Activated CD4-positive, alpha-beta T cell treated with anti-CD3 and anti-CD28 coated beads for 48 hours (primary cell): ENCODE data around the gene BPIFB4.
"Not testable (repeated sequence)": the region's sequence is repeated elsewhere in the genome, so short reads cannot be mapped to it uniquely, and the experiment has no call there.

Source experiments
- DNase-seq: peaks from one replicate; pipeline ENCODE4 v3.0.0-alpha.2; 2020

The BPIFB4 gene

DNA sequence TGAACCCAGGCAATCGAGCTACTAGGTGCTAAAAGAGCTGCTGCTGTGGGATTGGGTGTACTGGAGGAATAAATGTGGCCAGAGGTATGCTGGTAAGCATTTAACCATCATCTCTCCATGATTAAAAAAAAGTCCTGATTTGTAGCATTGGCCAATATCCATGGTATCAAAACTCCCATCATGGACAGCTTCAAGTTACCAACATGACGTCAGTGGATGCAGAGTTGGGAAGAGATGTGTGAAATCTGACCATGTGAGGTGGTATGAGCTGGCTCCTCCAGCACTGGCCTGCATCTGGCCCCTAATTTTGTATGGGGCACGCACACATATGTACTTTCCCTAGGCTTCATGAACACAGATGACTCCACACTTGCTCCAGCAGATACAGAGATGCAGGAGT lies 11.7 kb downstream of the BPIFB4 start:
- no peak for DNase-seq

DNA sequence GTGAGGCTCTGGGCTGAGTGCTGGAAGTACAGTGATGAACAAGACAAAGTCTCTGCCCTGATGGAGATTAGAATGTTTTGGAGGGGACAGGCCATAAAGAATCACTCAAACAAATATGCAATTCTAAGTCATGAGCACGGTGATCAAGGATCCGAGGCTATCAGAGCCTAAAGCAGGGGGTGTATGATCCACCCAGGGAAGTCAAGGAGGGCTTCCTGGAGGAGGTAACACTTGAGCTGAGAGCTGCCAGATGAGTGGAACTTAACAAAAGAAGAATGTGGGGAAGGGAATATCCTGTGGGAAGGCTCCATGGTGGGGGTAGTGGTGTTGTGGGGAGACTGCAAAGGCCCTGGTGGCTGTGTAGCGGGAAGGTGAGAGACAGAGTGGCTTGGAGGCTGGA lies 12.2 kb downstream of the BPIFB4 start:
- no peak for DNase-seq

- DNase-seq = no peak
Observed at GRCh38 chr20:33092361-33092760, 12.9 kb downstream of the BPIFB4 start.

GRCh38 chr20:33093074-33093473 lies 13.6 kb downstream of the BPIFB4 start:
- DNase-seq = no peak

GRCh38 chr20:33093582-33093981 lies 14.1 kb downstream of the BPIFB4 start:
- no peak for DNase-seq

- no peak for DNase-seq
Observed at GRCh38 chr20:33095249-33095648, 15.8 kb downstream of the BPIFB4 start.

GRCh38 chr20:33095902-33096584 lies 16.6 kb downstream of the BPIFB4 start:
- DNase-seq = peak; percentile 57

DNA sequence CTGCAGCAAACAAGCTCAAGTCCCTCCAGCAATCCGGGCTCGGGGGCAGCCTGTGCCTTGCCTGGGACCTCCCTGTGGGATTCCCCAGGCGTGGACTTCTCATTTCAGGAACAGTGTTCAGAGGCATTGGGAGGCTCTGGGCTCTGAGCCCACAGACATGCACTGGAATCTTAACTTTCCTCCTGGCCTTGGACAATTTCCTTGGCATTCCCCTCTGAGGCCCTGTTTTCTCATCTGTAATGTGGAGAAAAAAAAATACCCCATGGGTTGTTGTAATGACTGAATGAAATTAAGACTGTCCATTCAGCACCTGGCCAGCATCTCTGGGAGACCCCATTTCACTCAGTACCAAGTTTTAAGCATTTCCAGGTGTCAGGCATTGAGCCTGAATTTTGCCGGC lies 17.6 kb downstream of the BPIFB4 start:
- DNase-seq = no peak

GRCh38 chr20:33099843-33100538 lies 20.5 kb downstream of the BPIFB4 start:
- DNase-seq = peak; percentile 13

- DNase-seq = no peak
Observed at GRCh38 chr20:33103556-33103955, 24.1 kb downstream of the BPIFB4 start.

GRCh38 chr20:33104336-33104735 lies 24.9 kb downstream of the BPIFB4 start:
- DNase-seq = no peak

GRCh38 chr20:33105316-33105924 lies 26.0 kb downstream of the BPIFB4 start:
- no peak for DNase-seq

GRCh38 chr20:33106058-33106620 lies 26.7 kb downstream of the BPIFB4 start:
- DNase-seq = not testable (repeated sequence)

DNA sequence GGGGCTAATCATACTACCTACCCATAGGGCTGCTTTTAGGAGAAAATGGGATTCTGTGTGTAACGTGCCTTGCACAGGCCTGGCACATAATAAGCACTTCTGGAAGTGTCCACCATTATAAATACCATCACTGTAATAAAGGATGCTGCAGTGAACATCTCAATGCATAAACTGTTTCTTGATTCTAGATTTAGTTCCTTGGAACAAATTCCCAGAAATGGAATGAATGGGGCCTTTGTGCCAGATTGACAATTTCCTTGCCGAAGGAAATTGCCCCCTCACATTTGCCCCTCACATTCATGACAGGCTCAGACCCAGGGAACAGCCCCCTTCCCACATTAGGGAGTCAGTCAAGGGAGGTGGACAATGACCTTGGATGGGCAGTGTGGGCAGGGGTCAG lies 29.2 kb downstream of the BPIFB4 start:
- DNase-seq = no peak

DNA sequence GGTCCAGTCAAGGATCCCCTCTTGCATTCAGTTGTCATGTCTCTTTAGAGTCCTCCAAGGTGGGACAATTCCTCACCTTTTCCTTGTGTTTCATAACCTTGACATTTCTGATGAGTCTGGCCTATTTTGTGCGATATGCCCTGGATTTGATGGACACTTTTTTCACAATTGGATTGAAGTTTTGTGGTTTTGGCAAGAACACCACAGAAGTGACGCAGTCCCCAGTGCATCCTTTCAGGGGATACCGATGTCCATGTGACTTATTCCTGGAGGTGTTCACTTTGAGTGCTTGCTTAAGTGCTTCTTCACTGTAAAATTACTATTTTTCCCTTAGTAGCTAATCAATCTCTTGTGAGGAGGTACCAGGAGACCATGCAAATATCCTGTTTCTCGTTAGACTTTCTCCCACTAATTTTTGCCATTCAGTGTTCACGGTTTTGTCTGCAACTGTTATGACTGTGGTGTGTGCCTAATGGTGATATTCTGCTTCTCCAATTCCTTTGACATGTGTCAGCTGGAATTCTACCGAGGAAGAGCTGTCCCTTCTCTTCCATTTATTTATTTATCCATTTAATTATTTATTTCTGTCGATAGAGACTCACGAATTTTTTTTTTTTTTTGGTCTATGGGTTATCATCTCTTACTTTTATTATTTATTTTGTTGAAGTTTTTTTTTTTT lies 30.8 kb downstream of the BPIFB4 start:
- DNase-seq = no peak

GRCh38 chr20:33111306-33111705 lies 31.9 kb downstream of the BPIFB4 start:
- DNase-seq = no peak

DNA sequence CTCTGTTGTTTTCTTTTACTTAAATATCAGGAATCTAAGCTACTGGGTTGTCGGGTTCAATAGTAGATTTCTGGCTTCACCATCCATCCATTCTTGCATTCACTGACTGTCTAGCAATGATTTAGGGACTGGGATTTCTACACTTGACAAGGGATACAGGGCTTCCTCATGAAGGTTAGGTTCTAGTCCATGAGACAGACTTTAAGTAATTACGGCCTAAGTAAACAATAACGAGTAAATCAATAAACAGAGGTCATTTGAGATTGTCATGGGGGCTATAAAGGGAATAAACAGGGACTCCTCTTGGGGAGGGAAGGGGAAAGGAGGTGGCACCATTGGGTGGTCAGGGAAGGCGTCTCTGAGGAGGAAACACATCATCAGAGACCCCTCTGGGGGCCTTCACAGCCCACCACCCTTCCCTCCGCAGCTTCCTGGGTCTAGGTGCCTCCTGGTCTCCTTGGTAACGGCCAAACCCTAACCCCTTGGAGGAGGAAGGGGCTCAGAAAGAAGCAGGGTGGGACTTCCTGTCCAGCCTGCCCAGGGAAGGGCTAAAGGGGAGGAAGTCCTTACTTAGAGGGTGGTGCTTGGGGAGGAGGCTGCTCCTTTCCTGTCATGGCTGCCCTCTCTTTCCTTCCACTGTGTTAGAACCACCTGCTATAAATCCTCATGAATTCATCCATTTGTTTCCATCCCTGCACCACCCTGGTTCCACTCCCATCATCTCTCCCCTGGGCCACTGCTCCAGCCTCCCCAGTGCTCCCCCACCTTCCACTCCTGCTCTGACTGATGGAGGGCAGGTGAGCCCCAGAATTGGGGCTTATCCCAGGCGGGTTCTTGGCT lies 33.3 kb downstream of the BPIFB4 start:
- no peak for DNase-seq

DNA sequence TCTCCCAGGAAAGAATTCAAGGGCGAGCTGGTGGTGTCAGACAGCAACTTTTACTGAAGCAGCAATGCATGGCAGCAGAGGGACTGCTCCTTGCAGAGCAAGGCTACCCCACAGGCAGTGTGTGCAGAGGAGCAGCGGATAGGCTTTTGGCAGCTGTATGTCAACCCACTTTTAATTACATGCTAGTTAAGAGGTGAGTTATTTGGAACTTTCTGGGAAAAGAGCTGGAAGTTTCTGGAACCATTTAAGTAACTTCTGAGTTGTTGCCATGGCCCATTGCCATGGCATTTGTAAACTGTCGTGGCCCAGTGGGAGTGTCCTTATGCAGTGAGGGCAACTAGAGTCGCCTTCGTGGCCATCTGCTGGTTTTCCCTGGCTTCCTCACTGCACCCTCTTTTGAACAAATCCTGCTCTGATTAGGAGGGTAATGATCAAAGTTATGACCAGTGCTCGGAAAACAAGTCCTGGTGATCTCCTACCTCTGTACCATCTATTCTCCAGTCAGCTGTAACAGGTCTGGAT lies 34.0 kb downstream of the BPIFB4 start:
- DNase-seq = no peak

DNA sequence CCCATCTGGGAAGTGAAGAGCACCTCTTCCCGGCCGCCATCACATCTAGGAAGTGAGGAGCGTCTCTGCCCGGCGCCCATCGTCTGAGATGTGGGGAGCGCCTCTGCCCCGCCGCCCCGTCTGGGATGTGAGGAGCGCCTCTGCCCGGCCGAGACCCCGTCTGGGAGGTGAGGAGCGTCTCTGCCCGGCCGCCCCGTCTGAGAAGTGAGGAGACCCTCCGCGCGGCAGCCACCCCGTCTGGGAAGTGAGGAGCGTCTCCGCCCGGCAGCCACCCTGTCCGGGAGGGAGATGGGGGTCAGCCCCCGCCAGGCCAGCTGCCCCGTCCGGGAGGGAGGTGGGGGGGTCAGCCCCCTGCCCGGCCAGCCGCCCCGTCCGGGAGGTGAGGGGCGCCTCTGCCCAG lies 36.1 kb downstream of the BPIFB4 start:
- not testable (repeated sequence) for DNase-seq

DNA sequence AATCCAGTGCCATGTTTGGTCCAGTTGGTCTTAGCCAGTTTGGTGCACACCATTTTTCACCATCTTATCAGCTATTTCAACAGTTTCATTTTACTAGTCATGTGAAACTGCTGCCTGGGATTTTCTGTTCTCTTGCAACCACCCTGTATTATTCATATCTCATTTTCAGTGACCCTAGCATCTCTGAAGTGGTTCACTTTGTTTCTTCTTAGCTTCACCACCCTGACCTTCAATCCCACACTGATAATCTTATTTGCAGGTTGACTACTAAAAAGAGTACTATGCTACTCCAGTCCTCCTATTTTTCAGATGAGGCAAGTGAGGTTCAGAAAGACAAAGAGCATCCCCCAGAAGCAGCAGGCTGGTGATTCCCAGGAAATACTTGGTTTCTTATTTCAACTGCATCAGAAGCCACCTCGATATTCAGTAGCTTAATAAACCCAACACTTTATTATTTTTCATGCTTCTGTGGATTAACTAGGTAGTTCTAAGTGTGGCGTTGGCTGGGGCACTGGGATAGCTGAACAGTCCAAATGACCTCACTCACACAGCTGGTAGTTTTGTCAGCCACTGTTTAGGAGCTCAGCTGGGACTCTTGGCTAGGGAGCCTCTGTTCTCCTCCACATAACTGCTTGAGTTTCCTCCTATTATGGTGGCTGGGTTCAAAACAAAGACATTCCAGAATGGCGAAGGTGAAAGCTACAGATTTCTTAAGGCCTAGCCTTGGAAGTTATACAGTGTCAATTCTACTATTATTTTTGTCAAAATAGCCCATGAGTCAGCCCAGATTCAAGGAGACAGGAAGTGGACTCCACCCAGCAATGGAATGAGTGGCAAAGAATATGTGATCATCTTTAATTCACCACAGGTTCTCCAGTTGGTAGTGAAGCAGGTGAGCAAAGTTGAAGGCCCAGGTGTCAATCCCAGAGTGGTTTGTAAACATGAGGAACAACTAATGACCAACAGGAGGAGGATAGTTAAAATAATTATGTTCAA lies 40.6 kb downstream of the BPIFB4 start:
- no peak for DNase-seq

DNA sequence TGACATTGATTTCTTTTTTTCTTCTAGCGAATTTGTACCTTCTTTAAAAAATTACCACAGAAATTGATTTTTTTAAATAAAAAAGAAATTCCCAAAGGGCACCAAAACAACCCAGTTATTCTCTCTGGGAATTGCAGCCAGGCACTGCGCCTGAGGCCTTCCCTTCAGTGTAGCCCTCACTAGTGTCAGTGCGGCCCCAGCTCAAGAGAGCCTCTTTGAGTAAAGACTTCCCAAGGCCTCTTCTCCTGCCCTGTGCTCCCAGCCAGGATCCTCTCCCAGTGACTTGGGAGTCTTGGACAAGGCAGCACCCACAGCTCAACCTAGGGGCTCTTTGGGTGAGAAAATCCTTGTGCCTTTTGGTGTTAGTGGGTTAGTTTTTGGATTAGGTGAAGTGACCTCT lies 41.5 kb downstream of the BPIFB4 start:
- no peak for DNase-seq
